Hepatic stellate cell (primary cell): ENCODE results near the gene FMNL2.
"Not testable (repeated sequence)": the region's sequence is repeated elsewhere in the genome, so short reads cannot be mapped to it uniquely, and the experiment has no call there.

Experiments
- DNase-seq: peaks from one replicate; pipeline ENCODE4 v3.0.0; 2011; ENCODE audit warnings: low spot score

FMNL2 gene

GRCh38 chr2:152497481-152498052 is 162.6 kb downstream of the FMNL2 start:
- no peak for DNase-seq

GRCh38 chr2:152499331-152499816 is 164.4 kb downstream of the FMNL2 start:
- no peak for DNase-seq

- DNase-seq, result no peak
These were observed 165.1 kb downstream of the FMNL2 start for GRCh38 chr2:152499896-152500735.

- no peak for DNase-seq
These were observed 165.8 kb downstream of the FMNL2 start for GRCh38 chr2:152500772-152501171.

- no peak for DNase-seq
These were observed 166.7 kb downstream of the FMNL2 start for GRCh38 chr2:152501666-152502065.

GRCh38 chr2:152504618-152505017 is 169.6 kb downstream of the FMNL2 start:
- peak; percentile 32 for DNase-seq

GRCh38 chr2:152505495-152505906 is 170.5 kb downstream of the FMNL2 start:
- no peak for DNase-seq

- no peak for DNase-seq
These were observed 171.9 kb downstream of the FMNL2 start for GRCh38 chr2:152506843-152507242.

GRCh38 chr2:152507907-152508306 is 172.9 kb downstream of the FMNL2 start:
- DNase-seq, result no peak

GRCh38 chr2:152508446-152508845 is 173.5 kb downstream of the FMNL2 start:
- no peak for DNase-seq

- DNase-seq, result no peak
These were observed 175.0 kb downstream of the FMNL2 start for GRCh38 chr2:152509772-152510491.

- DNase-seq, result no peak
These were observed 175.6 kb downstream of the FMNL2 start for GRCh38 chr2:152510621-152511020.

GRCh38 chr2:152511981-152512380 is 177.0 kb downstream of the FMNL2 start:
- DNase-seq, result no peak

- no peak for DNase-seq
These were observed 178.1 kb downstream of the FMNL2 start for GRCh38 chr2:152513029-152513428.

GRCh38 chr2:152513681-152514080 is 178.7 kb downstream of the FMNL2 start:
- no peak for DNase-seq

- DNase-seq, result no peak
These were observed 183.1 kb downstream of the FMNL2 start for GRCh38 chr2:152518034-152518433.

- no peak for DNase-seq
These were observed 183.9 kb downstream of the FMNL2 start for GRCh38 chr2:152518641-152519580.

GRCh38 chr2:152519581-152519952 is 184.6 kb downstream of the FMNL2 start:
- DNase-seq, result no peak

GRCh38 chr2:152520759-152521158 is 185.8 kb downstream of the FMNL2 start:
- DNase-seq, result no peak

- DNase-seq, result not testable (repeated sequence)
These were observed 187.5 kb downstream of the FMNL2 start for GRCh38 chr2:152522446-152522845.

- no peak for DNase-seq
These were observed 188.1 kb downstream of the FMNL2 start for GRCh38 chr2:152523091-152523490.
